GM18502 (cell line): ENCODE measurements around the gene EARS2.
"Not testable (repeated sequence)": the region's sequence is repeated elsewhere in the genome, so short reads cannot be mapped to it uniquely, and the experiment has no call there.

ENCODE experiments used
- ATAC-seq: cut with Tn5 transposase; IDR thresholded peaks from one replicate; pipeline ENCODE4 v1.9.1; 2021; ENCODE audit warnings: mild to moderate bottlenecking; ENCODE audit not compliant: unreplicated experiment, poor library complexity

EARS2 gene

DNA sequence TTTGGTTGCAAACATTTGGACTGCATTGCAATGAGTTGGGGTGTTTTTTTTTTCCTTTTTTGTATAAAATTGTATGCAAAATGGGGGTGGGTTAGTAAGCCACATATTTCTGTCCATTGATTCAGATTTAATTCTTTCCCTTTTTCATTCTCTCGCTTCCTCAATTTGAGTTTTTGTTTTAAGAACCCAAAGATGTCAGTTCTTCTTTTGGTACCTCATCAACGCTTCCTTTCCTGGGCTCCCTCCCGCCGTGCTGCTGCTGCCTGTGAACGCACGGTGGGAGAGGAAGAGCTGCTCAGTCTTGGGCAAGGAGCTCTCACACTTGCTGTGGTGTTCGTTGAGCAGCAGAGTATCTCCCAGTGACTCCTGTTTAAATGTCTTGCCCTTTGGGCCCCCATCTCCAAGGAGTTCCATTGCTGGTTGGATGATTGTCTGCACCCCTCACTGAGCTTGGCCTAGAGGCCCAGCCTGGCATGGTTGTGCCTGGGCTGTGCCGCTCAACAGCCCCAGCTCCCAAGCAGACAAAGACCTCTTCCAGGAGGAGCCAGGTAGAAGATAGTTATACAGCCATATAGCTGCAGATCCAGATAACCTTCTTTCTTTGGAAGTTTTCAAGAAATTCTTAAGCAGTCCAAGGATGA, 14.0 kb upstream of the EARS2 start:
- ATAC-seq = no peak

GRCh38 chr16:23567602-23568001, 10.5 kb upstream of the EARS2 start:
- ATAC-seq = no peak

- no peak for ATAC-seq
These were observed 9.6 kb upstream of the EARS2 start for GRCh38 chr16:23566724-23567123.

- ATAC-seq = no peak
These were observed 7.6 kb upstream of the EARS2 start for GRCh38 chr16:23564575-23565363.

DNA sequence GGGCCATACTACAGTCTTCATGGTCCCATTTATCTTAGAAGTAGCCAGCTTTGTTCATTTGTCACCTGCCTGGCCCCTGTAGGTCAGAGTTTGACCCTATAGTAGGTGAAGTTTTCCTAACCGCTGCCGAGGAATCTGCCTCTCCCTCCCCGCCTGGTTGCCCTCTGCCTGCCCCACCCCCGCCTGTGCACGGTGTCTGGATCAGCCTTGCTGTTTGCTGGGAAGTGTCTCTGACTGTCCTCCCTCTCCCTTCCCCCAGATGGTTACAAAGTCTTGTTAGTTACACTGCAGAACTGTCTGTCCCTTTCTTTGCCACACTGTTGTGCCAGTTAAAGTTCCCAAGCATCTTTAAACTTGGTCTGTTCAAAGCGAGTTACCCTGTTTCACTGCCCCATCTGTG, 6.0 kb upstream of the EARS2 start:
- no peak for ATAC-seq

GRCh38 chr16:23562505-23562904, 5.4 kb upstream of the EARS2 start:
- ATAC-seq = no peak

DNA sequence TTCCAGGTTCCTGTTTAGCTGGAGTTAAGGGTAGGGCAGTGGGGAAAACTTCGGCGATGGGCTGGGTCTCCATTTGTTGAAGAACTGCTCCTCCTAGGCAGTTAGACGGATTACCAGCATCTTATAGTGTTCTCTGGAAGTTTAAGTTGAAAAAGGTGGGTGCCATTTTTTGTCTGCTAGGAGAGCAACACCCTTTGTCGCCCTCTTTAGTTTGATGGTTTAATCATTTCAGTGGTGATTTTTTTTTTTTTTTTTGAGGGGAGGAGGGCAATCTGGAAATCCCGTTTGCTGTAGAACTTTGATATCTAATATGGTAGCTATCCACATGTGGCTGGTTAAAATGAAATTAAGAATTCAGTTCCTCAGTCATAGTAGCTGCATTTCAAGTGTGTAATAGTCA, 4.4 kb upstream of the EARS2 start:
- no peak for ATAC-seq

GRCh38 chr16:23557779-23558702, 891 bp upstream of the EARS2 start:
- ATAC-seq = no peak

DNA sequence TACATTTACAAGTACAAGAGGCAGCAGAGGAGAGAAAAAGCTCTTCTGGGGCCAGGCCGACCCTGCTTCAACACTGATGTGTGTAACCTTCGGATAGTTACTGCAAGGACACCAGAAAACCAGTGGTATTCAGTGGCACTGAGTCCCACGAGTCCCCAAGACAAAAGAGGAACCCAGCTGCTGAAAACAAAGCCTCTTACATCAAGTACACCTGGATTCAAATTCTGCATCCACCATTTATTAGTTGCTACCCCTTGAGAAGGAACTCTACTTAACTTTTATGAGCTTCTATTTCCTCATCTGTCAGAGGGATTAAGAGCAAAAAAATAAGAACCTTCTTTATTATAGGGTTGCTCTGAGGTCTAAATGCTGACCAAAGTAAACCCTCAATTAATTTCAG, 2.6 kb downstream of the EARS2 start:
- no peak for ATAC-seq

GRCh38 chr16:23552161-23552560, 5.0 kb downstream of the EARS2 start:
- ATAC-seq = no peak

GRCh38 chr16:23549938-23550337, 7.2 kb downstream of the EARS2 start:
- ATAC-seq = no peak

GRCh38 chr16:23544436-23544835, 12.7 kb downstream of the EARS2 start:
- ATAC-seq = no peak

DNA sequence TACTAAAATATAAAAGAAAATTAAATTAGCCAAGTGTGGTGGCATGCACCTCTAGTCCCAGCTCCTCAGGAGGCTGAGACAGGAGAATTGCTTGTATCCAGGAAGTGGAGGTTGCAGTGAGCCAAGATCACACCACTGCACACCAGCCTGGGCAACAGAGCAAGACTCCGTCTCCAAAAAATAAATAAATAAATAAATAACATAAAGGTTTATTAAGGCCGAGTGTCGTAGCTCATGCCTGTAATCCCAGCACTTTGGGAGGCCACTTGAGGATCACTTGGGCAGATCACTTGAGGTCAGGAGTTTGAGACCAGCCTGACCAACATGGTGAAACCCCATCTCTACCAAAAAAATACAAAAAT, 16.4 kb downstream of the EARS2 start:
- not testable (repeated sequence) for ATAC-seq

DNA sequence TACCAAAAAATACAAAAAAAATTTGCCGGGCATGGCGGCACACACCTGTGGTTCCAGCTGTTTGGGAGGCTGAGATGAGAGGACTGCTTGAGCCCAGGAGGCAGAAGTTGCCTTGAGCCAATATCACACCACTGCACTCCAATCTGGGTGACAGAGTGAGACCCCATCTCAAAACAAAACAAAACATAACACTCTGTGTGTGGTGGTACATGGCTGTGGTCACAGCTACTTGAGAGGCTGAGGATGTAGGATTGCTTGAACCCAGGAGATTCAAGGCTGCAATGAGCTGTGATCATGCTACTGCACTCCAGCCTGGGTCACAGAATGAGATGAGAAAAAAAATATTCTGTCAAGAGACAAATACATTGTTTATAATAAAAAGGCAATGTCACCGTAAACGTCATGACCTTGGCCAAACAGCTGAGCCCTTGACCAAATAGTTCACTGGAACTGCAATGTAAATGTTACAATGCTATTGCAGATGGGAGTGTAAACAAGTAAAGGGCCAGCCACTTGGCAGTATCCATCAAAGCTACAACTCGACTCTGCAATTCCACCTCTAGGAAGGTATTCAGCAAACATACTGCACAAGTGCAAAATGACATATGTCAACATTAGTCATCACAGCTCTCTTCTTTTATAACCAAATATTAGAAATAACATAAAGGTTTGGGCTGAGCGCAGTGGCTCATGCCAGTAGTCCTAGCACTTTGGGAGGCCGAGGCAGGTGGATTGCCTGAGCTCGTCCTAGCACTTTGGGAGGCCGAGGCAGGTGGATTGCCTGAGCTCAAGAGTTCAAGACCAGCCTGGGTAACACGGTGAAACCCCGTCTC, 16.9 kb downstream of the EARS2 start:
- ATAC-seq = no peak

- ATAC-seq = no peak
These were observed 18.3 kb downstream of the EARS2 start for GRCh38 chr16:23538919-23539278.

- ATAC-seq = no peak
These were observed 19.8 kb downstream of the EARS2 start for GRCh38 chr16:23537390-23537789.

DNA sequence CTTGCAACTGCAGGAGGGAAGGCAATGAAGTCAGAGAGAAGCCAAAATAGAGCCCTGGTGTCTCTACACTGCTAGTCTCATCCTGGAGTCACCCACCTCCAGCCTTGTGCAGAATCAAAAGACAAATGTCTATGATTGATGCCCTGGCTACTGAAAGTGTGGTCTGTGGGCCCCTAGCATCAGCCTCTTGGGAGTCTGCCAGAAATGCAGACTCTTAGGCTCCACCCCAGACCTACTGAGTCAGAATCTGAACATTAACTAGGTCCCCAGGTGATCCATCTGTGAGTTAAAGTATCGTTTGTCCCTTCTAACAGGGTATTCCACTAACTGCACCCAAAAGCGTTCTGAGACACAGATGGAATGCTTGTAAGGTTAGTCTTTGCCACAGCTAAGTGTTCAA, 21.2 kb downstream of the EARS2 start:
- no peak for ATAC-seq

DNA sequence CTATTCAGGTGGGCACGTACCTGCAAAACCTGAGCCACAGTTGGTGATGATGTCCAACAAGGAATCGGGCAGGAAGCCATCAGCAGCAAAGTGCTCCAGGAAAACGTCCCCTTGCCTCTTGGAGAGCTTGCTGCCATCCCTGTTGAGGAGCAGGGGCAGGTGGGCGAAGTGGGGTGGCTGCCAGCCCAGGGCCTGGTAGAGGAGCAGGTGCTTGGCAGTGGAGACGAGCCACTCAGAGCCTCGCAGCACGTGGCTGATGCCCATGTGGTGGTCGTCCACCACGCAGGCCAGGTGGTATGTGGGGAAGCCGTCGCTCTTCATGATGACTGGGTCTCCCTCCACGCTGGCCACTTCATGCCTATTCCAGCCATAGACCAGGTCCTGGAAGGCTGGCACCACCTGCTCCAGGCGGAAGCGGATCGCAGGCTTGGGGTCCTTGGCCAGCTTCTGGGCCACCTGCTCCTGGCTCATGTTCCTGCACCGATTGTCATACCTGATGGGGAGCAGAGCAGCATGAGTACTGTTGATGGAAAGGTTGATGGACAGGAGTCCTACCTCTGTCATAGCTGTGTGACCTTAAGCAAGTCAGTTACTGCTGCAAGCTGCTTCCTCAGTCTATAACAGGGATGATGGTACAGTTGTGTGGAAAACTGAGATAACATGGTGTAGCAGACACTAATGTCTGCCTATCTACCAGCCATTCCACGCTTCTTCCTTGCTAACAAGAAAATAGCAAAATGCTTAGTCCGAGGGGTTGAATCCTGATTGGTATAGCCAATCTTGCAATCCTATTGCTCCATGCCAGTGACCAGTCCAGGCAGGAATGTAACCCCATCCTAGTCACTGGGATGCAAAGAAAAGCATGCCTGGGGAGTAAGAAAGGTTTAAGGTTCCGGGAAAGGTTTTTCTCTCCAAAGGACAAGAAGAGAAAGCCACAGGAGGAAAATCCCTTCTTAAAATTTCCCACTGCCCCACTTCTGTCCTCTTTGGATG, 22.0 kb downstream of the EARS2 start:
- ATAC-seq = no peak

GRCh38 chr16:23532448-23532847, 24.7 kb downstream of the EARS2 start:
- no peak for ATAC-seq
